Neuronal stem cell (in vitro differentiated cells): Measurements from ENCODE around the gene FOXC2.

Source experiments
- DNase-seq: peaks from one replicate; pipeline ENCODE4 v3.0.0-alpha.2; 2013; ENCODE audit warnings: low spot score
- H2AFZ ChIP-seq: one replicate; pipeline ENCODE4 v1.6.1; 2013; ENCODE audit warnings: mild to moderate bottlenecking, low read length, inconsistent platforms
- H2AK5ac ChIP-seq: 2 replicates; pipeline ENCODE4 v1.6.1; 2013; ENCODE audit warnings: low read depth, mild to moderate bottlenecking, inconsistent platforms, low read length, moderate library complexity, mixed read lengths
- H2BK120ac ChIP-seq: 2 replicates; pipeline ENCODE4 v1.6.1; 2013; ENCODE audit warnings: low read depth, mild to moderate bottlenecking, inconsistent platforms, low read length, moderate library complexity, mixed read lengths
- H2BK12ac ChIP-seq: one replicate; pipeline ENCODE4 v1.6.1; 2013; ENCODE audit warnings: low read length, inconsistent platforms
- H2BK15ac ChIP-seq: 2 replicates; pipeline ENCODE4 v1.6.1; 2013; ENCODE audit warnings: mild to moderate bottlenecking, low read length, inconsistent platforms, mixed read lengths
- H2BK5ac ChIP-seq: one replicate; pipeline ENCODE4 v1.6.1; 2013; ENCODE audit warnings: inconsistent platforms, mild to moderate bottlenecking, low read length, moderate library complexity
- H3K14ac ChIP-seq: one replicate; pipeline ENCODE4 v1.6.1; 2013; ENCODE audit warnings: low read length, inconsistent platforms
- H3K18ac ChIP-seq: 2 replicates; pipeline ENCODE4 v1.6.1; 2013; ENCODE audit warnings: low read length, inconsistent platforms
- H3K23ac ChIP-seq: 2 replicates; pipeline ENCODE4 v1.6.1; 2013; ENCODE audit warnings: low read depth, mild to moderate bottlenecking, mixed read lengths, low read length, inconsistent platforms; ENCODE audit not compliant: poor library complexity
- H3K27ac ChIP-seq: replicated peaks from 3 replicates; pipeline ENCODE4 v1.5.1; 2013; ENCODE audit warnings: low read length, inconsistent platforms
- H3K27me3 ChIP-seq, 3 experiments: 2 replicates each; pipeline ENCODE4 v1.6.1; 2013; ENCODE audit warnings: low read length in 3 of 3, mild to moderate bottlenecking in 2 of 3, inconsistent platforms in 1 of 3, low read depth in 1 of 3, mixed read lengths in 1 of 3, moderate library complexity in 1 of 3; ENCODE audit not compliant: control insufficient read depth in 3 of 3, insufficient read depth in 3 of 3
- H3K36me3 ChIP-seq, 2 donors: replicated peaks in 1 of 2; 2 replicates each; pipeline ENCODE4 v1.6.1; 2013; ENCODE audit warnings: low read length in 2 of 2; ENCODE audit not compliant: control insufficient read depth in 2 of 2, insufficient read depth in 2 of 2
- H3K4ac ChIP-seq: 2 replicates; pipeline ENCODE4 v1.6.1; 2013; ENCODE audit warnings: inconsistent platforms, mild to moderate bottlenecking, low read length, moderate library complexity
- H3K4me1 ChIP-seq, 2 donors: 1 replicate in 1 of 2; 2 replicates in 1 of 2; pipeline ENCODE4 v1.6.1; 2013; ENCODE audit warnings: low read length in 2 of 2, low read depth in 1 of 2; ENCODE audit not compliant: control insufficient read depth in 2 of 2, insufficient read depth in 1 of 2
- H3K4me2 ChIP-seq: one replicate; pipeline ENCODE4 v1.6.1; 2013; ENCODE audit warnings: mild to moderate bottlenecking, low read length, inconsistent platforms; ENCODE audit not compliant: insufficient read depth, poor library complexity, severe bottlenecking
- H3K4me3 ChIP-seq, 2 donors: 2 replicates each; pipeline ENCODE4 v1.5.1; 2013; ENCODE audit warnings: low read length in 2 of 2, mild to moderate bottlenecking in 2 of 2, inconsistent platforms in 1 of 2, moderate library complexity in 1 of 2
- H3K79me1 ChIP-seq: one replicate; pipeline ENCODE4 v1.6.1; 2013; ENCODE audit warnings: low read depth, mild to moderate bottlenecking, inconsistent platforms, low read length, moderate library complexity
- H3K9ac ChIP-seq: one replicate; pipeline ENCODE4 v1.6.1; 2013; ENCODE audit warnings: mild to moderate bottlenecking, low read depth, low read length, inconsistent platforms; ENCODE audit not compliant: poor library complexity
- H3K9me3 ChIP-seq, 2 donors: replicated peaks in 1 of 2; 2 replicates each; pipeline versions ENCODE3 to v1.6.1; 2013; ENCODE audit warnings: low read length in 2 of 2, mild to moderate bottlenecking in 2 of 2, inconsistent platforms in 1 of 2, low read depth in 1 of 2, mixed read lengths in 1 of 2, moderate library complexity in 1 of 2; ENCODE audit not compliant: control insufficient read depth in 2 of 2, insufficient read depth in 1 of 2
- H4K8ac ChIP-seq: one replicate; pipeline ENCODE4 v1.6.1; 2013; ENCODE audit warnings: low read depth, mild to moderate bottlenecking, inconsistent platforms, low read length, moderate library complexity
- H4K91ac ChIP-seq: one replicate; pipeline ENCODE4 v1.6.1; 2013; ENCODE audit warnings: low read length, low read depth, mild to moderate bottlenecking, inconsistent platforms; ENCODE audit not compliant: poor library complexity
- WGBS, 2 donors: extraction: QIAGEN DNeasy Blood & Tissue Kit; methylation state at CpG; one replicate each; pipeline ENCODE4 v1.1.7; 2013; ENCODE audit warnings: missing lambda C conversion rate in 2 of 2, mixed read lengths in 1 of 2; ENCODE audit not compliant: insufficient read length in 2 of 2, insufficient replicate concordance in 1 of 2; ENCODE audit errors: extremely low coverage in 2 of 2; 5-methylcytosine and 5-hydroxymethylcytosine counted together

Gene FOXC2

DNA sequence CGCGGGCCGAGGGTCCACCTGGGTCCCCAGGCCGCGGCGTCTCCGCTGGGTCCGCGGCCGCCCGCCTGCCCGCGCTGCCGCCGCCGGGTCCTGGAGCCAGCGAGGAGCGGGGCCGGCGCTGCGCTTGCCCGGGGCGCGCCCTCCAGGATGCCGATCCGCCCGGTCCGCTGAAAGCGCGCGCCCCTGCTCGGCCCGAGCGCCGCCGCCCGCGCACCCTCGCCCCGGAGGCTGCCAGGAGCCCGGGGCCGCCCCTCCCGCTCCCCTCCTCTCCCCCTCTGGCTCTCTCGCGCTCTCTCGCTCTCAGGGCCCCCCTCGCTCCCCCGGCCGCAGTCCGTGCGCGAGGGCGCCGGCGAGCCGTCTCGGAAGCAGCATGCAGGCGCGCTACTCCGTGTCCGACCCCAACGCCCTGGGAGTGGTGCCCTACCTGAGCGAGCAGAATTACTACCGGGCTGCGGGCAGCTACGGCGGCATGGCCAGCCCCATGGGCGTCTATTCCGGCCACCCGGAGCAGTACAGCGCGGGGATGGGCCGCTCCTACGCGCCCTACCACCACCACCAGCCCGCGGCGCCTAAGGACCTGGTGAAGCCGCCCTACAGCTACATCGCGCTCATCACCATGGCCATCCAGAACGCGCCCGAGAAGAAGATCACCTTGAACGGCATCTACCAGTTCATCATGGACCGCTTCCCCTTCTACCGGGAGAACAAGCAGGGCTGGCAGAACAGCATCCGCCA lies 504 bp downstream of the FOXC2 start:
- H4K91ac ChIP-seq = no peak overlapping the region
- no peak overlapping the region for H2AK5ac ChIP-seq
- peak overlapping the region; percentile 72 for H3K4me2 ChIP-seq
- H2AFZ ChIP-seq = peak overlapping the region; percentile 89
- peaks cover 53 to 82% (median 75%) of the 10 kb centered on the region in 3 experiments for H3K27me3 ChIP-seq
- H3K9me3 ChIP-seq = peaks cover 0 to 2% of the 10 kb centered on the region in 2 donors
- no peak overlapping the region for H4K8ac ChIP-seq
- H2BK15ac ChIP-seq = peak overlapping the region; percentile 24
- no peak overlapping the region for H2BK5ac ChIP-seq
- no peaks in the 10 kb centered on the region for H3K79me1 ChIP-seq
- no peak overlapping the region for H3K27ac ChIP-seq
- peaks cover 0 to 3% of the 10 kb centered on the region in 2 donors for H3K4me1 ChIP-seq
- peak overlapping the region; percentile 77 for H3K18ac ChIP-seq
- H3K4ac ChIP-seq = no peak overlapping the region
- no peaks in the 10 kb centered on the region for H3K36me3 ChIP-seq
- DNase-seq = no peak
- H2BK120ac ChIP-seq = no peak overlapping the region
- no CpG with 5 or more reads among the region's 88 CpGs for whole genome bisulfite sequencing, 2 donors
- no peak overlapping the region for H2BK12ac ChIP-seq
- H3K14ac ChIP-seq = no peak overlapping the region
- peak overlapping the region; percentile 50 for H3K9ac ChIP-seq
- H3K4me3 ChIP-seq = peak overlapping the region; percentile 29 to 73
- peak overlapping the region; percentile 59 for H3K23ac ChIP-seq

DNA sequence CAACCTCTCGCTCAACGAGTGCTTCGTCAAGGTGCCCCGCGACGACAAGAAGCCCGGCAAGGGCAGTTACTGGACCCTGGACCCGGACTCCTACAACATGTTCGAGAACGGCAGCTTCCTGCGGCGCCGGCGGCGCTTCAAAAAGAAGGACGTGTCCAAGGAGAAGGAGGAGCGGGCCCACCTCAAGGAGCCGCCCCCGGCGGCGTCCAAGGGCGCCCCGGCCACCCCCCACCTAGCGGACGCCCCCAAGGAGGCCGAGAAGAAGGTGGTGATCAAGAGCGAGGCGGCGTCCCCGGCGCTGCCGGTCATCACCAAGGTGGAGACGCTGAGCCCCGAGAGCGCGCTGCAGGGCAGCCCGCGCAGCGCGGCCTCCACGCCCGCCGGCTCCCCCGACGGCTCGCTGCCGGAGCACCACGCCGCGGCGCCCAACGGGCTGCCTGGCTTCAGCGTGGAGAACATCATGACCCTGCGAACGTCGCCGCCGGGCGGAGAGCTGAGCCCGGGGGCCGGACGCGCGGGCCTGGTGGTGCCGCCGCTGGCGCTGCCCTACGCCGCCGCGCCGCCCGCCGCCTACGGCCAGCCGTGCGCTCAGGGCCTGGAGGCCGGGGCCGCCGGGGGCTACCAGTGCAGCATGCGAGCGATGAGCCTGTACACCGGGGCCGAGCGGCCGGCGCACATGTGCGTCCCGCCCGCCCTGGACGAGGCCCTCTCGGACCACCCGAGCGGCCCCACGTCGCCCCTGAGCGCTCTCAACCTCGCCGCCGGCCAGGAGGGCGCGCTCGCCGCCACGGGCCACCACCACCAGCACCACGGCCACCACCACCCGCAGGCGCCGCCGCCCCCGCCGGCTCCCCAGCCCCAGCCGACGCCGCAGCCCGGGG lies 1.3 kb downstream of the FOXC2 start:
- Histone ChIP-seq H2BK120ac (no peak overlapping the region), H3K79me1 (no peaks in the 10 kb centered on the region), H2BK12ac (no peak overlapping the region), H2AFZ (no peak overlapping the region), H3K14ac (no peak overlapping the region), H3K4me3 (no peak overlapping the region), H3K18ac (no peak overlapping the region), H4K8ac (no peak overlapping the region), H2BK5ac (peak overlapping the region; percentile 17), H3K4ac (no peak overlapping the region), H3K4me1 (peaks cover 0 to 4% of the 10 kb centered on the region in 2 donors), H3K9ac (no peak overlapping the region), H2AK5ac (no peak overlapping the region), H3K9me3 (peaks cover 0 to 2% of the 10 kb centered on the region in 2 donors), H3K27me3 (peaks cover 61 to 90% (median 83%) of the 10 kb centered on the region in 3 experiments), H4K91ac (no peak overlapping the region), H3K36me3 (no peaks in the 10 kb centered on the region), H3K27ac (no peak overlapping the region), H3K4me2 (peak overlapping the region; percentile 3), H2BK15ac (no peak overlapping the region), H3K23ac (peak overlapping the region; percentile 33)
- no CpG with 5 or more reads among the region's 116 CpGs for WGBS, 2 donors
- no peak for DNase-seq

DNA sequence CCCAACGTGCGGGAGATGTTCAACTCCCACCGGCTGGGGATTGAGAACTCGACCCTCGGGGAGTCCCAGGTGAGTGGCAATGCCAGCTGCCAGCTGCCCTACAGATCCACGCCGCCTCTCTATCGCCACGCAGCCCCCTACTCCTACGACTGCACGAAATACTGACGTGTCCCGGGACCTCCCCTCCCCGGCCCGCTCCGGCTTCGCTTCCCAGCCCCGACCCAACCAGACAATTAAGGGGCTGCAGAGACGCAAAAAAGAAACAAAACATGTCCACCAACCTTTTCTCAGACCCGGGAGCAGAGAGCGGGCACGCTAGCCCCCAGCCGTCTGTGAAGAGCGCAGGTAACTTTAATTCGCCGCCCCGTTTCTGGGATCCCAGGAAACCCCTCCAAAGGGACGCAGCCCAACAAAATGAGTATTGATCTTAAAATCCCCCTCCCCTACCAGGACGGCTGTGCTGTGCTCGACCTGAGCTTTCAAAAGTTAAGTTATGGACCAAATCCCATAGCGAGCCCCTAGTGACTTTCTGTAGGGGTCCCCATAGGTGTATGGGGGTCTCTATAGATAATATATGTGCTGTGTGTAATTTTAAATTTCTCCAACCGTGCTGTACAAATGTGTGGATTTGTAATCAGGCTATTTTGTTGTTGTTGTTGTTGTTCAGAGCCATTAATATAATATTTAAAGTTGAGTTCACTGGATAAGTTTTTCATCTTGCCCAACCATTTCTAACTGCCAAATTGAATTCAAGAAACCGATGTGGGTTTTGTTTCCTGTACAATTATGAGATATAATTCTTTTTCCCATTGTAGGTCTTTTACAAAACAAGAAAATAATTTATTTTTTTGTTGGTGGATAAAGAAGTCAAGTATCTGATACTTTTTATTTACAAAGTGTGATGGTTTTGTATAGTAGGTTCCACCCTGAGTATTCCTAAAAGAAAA lies 2.3 kb downstream of the FOXC2 start:
- Histone ChIP-seq H3K18ac (peak overlapping the region; percentile 52), H3K27ac (no peak overlapping the region), H3K9me3 (peaks cover 0 to 2% of the 10 kb centered on the region in 2 donors), H4K8ac (no peak overlapping the region), H2BK12ac (no peak overlapping the region), H2BK5ac (no peak overlapping the region), H3K4ac (no peak overlapping the region), H3K4me3 (no peak overlapping the region), H4K91ac (no peak overlapping the region), H3K4me2 (peak overlapping the region; percentile 23), H3K36me3 (no peaks in the 10 kb centered on the region), H3K27me3 (peaks cover 62 to 100% (median 92%) of the 10 kb centered on the region in 3 experiments), H2AK5ac (peak overlapping the region; percentile 49), H2BK120ac (no peak overlapping the region), H3K14ac (no peak overlapping the region), H2BK15ac (no peak overlapping the region), H3K79me1 (no peaks in the 10 kb centered on the region), H3K9ac (peak overlapping the region; percentile 36), H3K4me1 (peaks cover 0 to 4% of the 10 kb centered on the region in 2 donors), H2AFZ (no peak overlapping the region), H3K23ac (peak overlapping the region; percentile 33)
- WGBS, 2 donors = no CpG with 5 or more reads among the region's 33 CpGs
- no peak for DNase-seq
